ENCODE measurements around the gene NFKBIB. TPM values are rescaled to one million over a fixed set of nuclear protein-coding genes. Genes with fewer than 3 reads are reported as not detected.
"Not testable (repeated sequence)": the region's sequence is repeated elsewhere in the genome, so short reads cannot be mapped to it uniquely, and the experiment has no call there.

Gene NFKBIB, protein sequence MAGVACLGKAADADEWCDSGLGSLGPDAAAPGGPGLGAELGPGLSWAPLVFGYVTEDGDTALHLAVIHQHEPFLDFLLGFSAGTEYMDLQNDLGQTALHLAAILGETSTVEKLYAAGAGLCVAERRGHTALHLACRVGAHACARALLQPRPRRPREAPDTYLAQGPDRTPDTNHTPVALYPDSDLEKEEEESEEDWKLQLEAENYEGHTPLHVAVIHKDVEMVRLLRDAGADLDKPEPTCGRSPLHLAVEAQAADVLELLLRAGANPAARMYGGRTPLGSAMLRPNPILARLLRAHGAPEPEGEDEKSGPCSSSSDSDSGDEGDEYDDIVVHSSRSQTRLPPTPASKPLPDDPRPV
- total RNA-seq = 81.8 and 82.7 TPM in 2 replicates

DNA sequence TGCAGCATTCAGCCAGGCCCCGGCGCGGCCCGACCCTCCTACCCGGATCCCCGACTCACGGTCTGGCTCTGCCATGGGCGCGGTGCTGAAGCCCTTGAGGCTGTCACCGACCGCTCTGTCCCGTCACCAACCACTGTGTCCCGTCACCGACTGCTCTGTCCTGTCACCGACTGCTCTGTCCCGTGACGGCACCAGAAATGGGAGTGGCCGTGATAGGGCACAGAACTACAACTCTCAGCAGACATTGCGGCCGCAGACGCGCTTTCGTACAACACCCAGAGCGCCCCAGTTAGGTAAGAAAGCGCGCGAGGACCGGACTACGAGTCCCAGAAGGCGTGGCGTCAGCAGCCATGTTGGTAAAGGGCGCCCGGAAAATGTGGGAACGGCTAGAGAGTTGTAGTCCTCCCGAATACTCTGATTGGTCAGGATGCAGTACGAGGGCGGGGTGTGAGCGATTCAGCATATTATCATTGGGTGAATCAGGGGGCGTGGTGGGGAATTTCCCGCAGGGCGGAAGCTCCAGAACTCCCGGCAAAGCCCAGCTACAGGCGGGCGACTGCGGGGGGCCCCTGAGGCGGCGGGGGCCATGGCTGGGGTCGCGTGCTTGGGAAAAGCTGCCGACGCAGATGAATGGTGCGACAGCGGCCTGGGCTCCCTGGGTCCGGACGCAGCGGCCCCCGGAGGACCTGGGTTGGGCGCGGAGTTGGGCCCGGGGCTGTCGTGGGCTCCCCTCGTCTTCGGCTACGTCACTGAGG, at the start of gene NFKBIB, which contains the start of gene SIRT2:
NFKBIB (plus strand) TSS at position 523 of the 755 bp plus-strand sequence; CDS start at position 587, 64 bp downstream.
SIRT2 (minus strand) TSS at position 172 of the 755 bp plus-strand sequence; CDS start at position 75, 97 bp downstream.
- no peaks in the 10 kb centered on the region for H3K27me3 Mint-ChIP-seq (ENCODE audit: low read depth)
- H3K27ac Mint-ChIP-seq = peak within 1 kb of the TSS; percentile 85
- no peaks in the 10 kb centered on the region for H3K9me3 Mint-ChIP-seq
- H3K36me3 Mint-ChIP-seq (ENCODE audit: low read depth) = peaks cover 25% of the 10 kb centered on the region
- H3K4me1 Mint-ChIP-seq (ENCODE audit: low read depth) = peaks cover 15% of the 10 kb centered on the region
- H3K4me3 Mint-ChIP-seq (ENCODE audit: low read depth) = peak within 1 kb of the TSS; percentile 90
- intact Hi-C loops (cut with micrococcal nuclease) = loop anchor here (1.0 kb wide), 3 partner anchors 31 to 68 kb away; partner anchors contain the start of genes ECH1, MRPS12 and SARS2
- peak; percentile 100 for DNase-seq (ENCODE audit: low spot score)

DNA sequence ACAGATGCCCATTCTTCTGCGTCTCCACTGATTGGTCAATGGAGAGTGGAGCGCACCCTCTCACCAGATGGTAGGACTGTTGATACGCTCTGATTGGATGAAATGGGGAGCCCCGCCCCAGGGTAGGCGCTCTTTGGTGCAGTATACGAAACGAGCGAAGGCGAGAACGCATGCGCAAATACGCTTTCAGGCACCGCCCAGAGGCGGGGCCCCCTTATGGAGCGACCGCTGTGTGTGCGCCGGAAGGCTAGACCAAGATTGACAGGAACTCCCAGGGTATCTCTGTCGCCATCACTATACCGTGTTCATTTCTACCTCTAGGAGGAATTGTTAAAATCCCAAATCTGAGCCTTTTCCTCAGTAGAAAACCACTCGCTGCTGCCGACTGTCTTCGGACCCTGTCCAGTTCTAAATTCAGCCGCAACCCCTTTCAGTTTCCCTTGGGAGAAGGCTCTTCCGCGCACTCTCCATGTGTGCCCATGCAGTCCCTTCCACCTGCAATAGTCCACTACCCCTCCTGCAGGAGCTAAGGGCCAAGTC, 49.3 kb upstream of the NFKBIB start:
- peak; percentile 99 for DNase-seq (ENCODE audit: low spot score)
- peak overlapping the region; percentile 99 for H3K27ac Mint-ChIP-seq
- H3K27me3 Mint-ChIP-seq (ENCODE audit: low read depth) = no peaks in the 10 kb centered on the region
- no peaks in the 10 kb centered on the region for H3K9me3 Mint-ChIP-seq
- peak overlapping the region; percentile 87 for H3K4me3 Mint-ChIP-seq (ENCODE audit: low read depth)
- H3K4me1 Mint-ChIP-seq (ENCODE audit: low read depth) = peaks cover 30% of the 10 kb centered on the region
- H3K36me3 Mint-ChIP-seq (ENCODE audit: low read depth) = peaks cover 37% of the 10 kb centered on the region
- intact Hi-C loops (cut with micrococcal nuclease) = loop anchor here (1.0 to 10.0 kb wide), 6 partner anchors 19 to 554 kb away; partner anchors contain the start of genes ACTN4, ECH1, KCNK6 and MRPS12

DNA sequence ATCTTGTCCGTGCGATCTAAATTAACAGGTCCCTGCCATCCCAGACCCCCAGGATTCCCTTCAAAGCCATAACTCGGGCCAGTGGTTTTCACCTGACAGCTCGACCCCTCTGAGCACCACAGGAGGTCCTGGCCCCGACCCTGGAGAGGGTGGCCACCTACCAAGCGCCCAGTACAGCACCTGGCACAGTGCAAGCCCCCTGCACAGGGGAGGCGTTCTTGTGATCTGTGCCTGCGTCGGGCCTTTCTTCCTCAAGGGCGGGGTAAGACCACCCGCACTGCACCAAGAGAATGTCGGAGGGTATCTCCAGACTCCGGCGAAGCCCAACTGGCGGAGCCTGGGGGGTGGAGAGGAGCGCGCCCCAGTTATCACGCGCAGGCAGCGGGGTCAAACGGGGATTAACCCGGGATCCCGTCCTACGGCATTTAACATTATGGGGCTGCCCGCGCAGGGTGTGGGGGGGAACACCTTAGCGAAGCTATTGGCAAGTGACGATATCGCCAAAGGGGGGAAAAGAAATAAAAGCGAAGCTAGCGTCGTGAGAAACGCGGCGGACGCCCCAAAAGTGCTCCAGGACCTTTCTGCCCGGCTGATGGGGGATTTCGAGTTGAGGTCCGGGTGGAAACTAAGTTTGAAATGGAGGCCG, 48.7 kb upstream of the NFKBIB start:
- no peaks in the 10 kb centered on the region for H3K27me3 Mint-ChIP-seq (ENCODE audit: low read depth)
- intact Hi-C loops (cut with micrococcal nuclease) = loop anchor here (1.0 to 10.0 kb wide), 6 partner anchors 20 to 554 kb away; partner anchors contain the start of genes ACTN4, ECH1, KCNK6 and MRPS12
- H3K27ac Mint-ChIP-seq = peak overlapping the region; percentile 99
- peaks cover 24% of the 10 kb centered on the region for H3K4me1 Mint-ChIP-seq (ENCODE audit: low read depth)
- peaks cover 31% of the 10 kb centered on the region for H3K36me3 Mint-ChIP-seq (ENCODE audit: low read depth)
- DNase-seq (ENCODE audit: low spot score) = no peak
- no peaks in the 10 kb centered on the region for H3K9me3 Mint-ChIP-seq
- H3K4me3 Mint-ChIP-seq (ENCODE audit: low read depth) = peak overlapping the region; percentile 87

DNA sequence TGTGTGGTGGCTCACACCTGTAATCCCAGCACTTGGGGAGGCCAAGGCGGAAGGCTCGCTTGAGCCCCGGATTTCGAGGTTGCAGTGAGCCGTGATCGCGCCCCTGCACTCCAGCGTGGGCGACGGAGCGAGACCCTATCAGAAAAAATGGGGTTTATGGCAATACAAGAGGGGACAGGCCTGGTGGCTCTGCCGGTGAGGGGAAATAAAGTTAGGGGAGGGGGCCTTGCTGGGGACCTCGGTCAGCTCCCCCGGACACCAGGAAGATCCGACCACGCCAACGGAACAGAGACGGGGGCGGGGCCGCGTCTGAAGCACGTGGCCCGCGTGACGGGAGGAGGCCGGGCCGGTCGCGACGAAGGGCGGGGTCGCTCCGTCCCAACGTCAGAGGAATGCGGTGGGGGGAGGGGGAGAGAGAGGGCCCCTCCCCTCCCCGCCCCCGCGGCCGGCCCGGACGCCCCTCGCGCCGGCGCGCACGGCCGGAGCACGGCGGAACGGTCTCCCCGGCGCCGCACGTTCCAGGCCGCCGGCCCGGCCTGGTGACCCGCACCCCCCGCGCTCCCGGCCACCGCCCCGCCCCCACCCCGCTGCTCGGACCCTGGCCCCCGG, 48.0 kb upstream of the NFKBIB start:
- DNase-seq (ENCODE audit: low spot score) = peak; percentile 88
- Mint-ChIP-seq H3K36me3 (ENCODE audit: low read depth) (peaks cover 24% of the 10 kb centered on the region), H3K4me3 (ENCODE audit: low read depth) (peak overlapping the region; percentile 87), H3K4me1 (ENCODE audit: low read depth) (peaks cover 29% of the 10 kb centered on the region), H3K27me3 (ENCODE audit: low read depth) (no peaks in the 10 kb centered on the region), H3K27ac (peak overlapping the region; percentile 99), H3K9me3 (no peaks in the 10 kb centered on the region)
- intact Hi-C loops (cut with micrococcal nuclease) = loop anchor here (2.0 to 10.0 kb wide), 4 partner anchors 17 to 553 kb away; partner anchors contain the start of genes ACTN4, KCNK6, YIF1B and ZFP36

DNA sequence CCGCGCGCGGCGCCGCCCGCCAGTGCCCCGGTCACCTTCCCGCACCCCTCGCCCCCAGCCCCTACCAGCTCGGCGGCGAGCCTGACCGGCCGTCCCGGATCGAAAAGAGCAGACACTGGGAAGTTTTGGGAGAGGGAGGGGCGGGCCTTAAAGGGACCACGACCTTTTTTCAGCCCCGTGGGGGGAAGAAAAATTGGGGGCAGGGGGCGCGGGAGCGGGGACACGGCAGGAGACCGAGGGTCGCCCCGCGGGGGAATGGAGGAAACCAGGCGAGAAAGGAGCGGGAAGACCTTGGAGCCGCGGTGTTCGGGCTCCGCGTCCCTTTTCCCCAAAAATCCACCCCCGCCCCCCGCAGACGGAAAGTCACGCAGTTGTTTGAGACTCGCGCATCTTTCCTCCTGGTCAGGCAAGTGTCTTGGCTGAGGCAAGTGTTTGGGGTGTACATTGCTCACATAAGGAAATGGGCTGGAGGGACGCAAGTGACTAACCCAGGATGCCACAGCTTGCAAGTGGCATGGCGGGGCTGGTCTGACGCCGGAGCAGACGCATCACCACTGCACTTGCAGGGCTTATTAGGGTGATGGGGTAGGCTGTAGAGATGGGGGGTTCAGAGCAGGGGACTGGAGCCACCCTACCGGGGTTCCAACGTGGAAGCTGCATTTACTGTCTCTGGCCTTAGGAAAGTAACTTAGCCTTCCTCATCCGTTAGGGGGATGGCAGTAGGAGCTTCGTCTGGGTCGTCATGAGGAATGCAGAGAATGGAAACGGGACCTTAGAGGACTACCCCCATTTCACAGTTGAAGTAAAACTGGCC, 47.3 kb upstream of the NFKBIB start:
- H3K4me1 Mint-ChIP-seq (ENCODE audit: low read depth) = peaks cover 26% of the 10 kb centered on the region
- no peaks in the 10 kb centered on the region for H3K27me3 Mint-ChIP-seq (ENCODE audit: low read depth)
- H3K36me3 Mint-ChIP-seq (ENCODE audit: low read depth) = peaks cover 17% of the 10 kb centered on the region
- DNase-seq (ENCODE audit: low spot score) = peak; percentile 45
- H3K9me3 Mint-ChIP-seq = no peaks in the 10 kb centered on the region
- H3K27ac Mint-ChIP-seq = peak overlapping the region; percentile 90
- H3K4me3 Mint-ChIP-seq (ENCODE audit: low read depth) = peak overlapping the region; percentile 87
- intact Hi-C loops (cut with micrococcal nuclease) = loop anchor here (2.0 to 10.0 kb wide), 3 partner anchors 16 to 552 kb away; partner anchors contain the start of genes KCNK6, YIF1B and ZFP36

DNA sequence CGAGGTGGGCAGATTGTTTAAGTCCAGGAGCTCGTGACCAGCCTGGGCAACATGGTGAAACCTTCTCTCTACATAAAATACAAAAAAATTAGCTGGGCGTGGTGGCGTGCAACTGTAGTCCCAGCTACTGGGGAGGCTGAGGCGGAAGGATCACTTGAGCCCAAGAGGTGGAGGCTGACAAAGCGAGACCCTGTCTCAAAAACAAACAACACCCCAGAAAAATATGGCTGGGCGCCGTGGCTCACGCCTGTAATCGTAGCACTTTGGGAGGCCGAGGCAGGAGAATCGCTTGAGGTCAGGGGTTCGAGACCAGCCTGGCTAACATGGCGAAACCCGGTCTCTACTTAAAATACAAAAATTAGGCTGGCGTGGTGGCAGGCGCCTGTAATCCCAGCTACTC, 46.6 kb upstream of the NFKBIB start:
- intact Hi-C loops (cut with micrococcal nuclease) = loop anchor here (2.0 to 10.0 kb wide), 3 partner anchors 16 to 552 kb away; partner anchors contain the start of genes KCNK6, YIF1B and ZFP36
- Mint-ChIP-seq H3K9me3 (no peaks in the 10 kb centered on the region), H3K27me3 (ENCODE audit: low read depth) (no peaks in the 10 kb centered on the region), H3K4me1 (ENCODE audit: low read depth) (peaks cover 25% of the 10 kb centered on the region), H3K36me3 (ENCODE audit: low read depth) (peaks cover 10% of the 10 kb centered on the region), H3K4me3 (ENCODE audit: low read depth) (peak overlapping the region; percentile 87), H3K27ac (peak overlapping the region; percentile 90)
- no peak for DNase-seq (ENCODE audit: low spot score)

DNA sequence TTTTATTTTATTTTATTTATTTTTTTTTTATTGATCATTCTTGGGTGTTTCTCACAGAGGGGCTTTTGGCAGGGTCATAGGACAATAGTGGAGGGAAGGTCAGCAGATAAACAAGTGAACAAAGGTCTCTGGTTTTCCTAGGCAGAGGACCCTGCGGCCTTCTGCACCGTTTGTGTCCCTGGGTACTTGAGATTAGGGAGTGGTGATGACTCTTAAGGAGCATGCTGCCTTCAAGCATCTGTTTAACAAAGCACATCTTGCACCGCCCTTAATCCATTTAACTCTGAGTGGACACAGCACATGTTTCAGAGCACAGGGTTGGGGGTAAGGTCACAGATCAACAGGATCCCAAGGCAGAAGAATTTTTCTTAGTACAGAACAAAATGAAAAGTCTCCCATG, 44.8 kb upstream of the NFKBIB start:
- not testable (repeated sequence) for DNase-seq (ENCODE audit: low spot score); H3K9me3 Mint-ChIP-seq; H3K4me3 Mint-ChIP-seq (ENCODE audit: low read depth); H3K36me3 Mint-ChIP-seq (ENCODE audit: low read depth); H3K27me3 Mint-ChIP-seq (ENCODE audit: low read depth)
- H3K4me1 Mint-ChIP-seq (ENCODE audit: low read depth) = peaks cover 17% of the 10 kb centered on the region
- peak overlapping the region; percentile 60 for H3K27ac Mint-ChIP-seq
- intact Hi-C loops (cut with micrococcal nuclease) = loop anchor here (5.0 to 10.0 kb wide), 2 partner anchors 538 to 550 kb away; partner anchors contain the start of genes KCNK6, YIF1B and ZFP36

DNA sequence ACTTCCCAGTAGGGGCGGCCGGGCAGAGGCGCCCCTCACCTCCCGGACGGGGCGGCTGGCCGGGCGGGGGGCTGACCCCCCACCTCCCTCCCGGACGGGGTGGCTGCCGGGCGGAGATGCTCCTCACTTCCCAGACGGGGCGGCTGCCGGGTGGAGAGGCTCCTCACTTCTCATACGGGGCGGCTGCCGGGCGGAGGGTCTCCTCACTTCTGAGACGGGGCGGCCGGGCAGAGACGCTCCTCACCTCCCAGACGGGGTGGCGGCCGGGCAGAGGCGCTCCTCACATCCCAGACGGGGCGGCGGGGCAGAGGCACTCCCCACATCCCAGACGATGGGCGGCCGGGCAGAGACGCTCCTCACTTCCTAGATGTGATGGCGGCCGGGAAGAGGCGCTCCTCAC, 44.0 kb upstream of the NFKBIB start:
- not testable (repeated sequence) for H3K27me3 Mint-ChIP-seq (ENCODE audit: low read depth); H3K36me3 Mint-ChIP-seq (ENCODE audit: low read depth); DNase-seq (ENCODE audit: low spot score); H3K27ac Mint-ChIP-seq; H3K9me3 Mint-ChIP-seq; H3K4me3 Mint-ChIP-seq (ENCODE audit: low read depth)
- peaks cover 18% of the 10 kb centered on the region for H3K4me1 Mint-ChIP-seq (ENCODE audit: low read depth)
- intact Hi-C loops (cut with micrococcal nuclease) = loop anchor here (10.0 kb wide), 1 partner anchor 549 kb away; the partner anchor contains the start of gene ZFP36

DNA sequence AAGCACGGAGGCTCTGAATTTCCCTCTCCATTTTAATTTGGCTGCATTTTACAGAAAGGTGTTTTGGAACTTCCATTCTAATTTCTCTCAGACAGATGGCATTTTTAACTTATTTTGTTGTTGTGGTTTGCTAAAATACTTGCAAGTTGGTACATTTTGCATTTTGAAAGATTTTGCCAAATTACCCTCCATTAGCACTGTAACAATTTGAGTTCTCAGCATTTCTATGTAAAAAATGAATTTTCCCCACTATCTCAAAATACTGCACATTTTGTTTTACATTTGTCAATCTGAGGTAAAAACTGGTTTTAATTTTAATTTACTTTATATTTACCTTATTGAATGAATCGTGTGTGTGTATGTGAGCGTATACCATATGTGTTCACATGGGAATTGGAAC, 43.0 kb upstream of the NFKBIB start:
- no peak overlapping the region for H3K4me3 Mint-ChIP-seq (ENCODE audit: low read depth)
- intact Hi-C loops (cut with micrococcal nuclease) = loop anchor here (10.0 kb wide), 1 partner anchor 548 kb away; the partner anchor contains the start of gene ZFP36
- no peaks in the 10 kb centered on the region for H3K9me3 Mint-ChIP-seq
- peak overlapping the region; percentile 44 for H3K27ac Mint-ChIP-seq
- no peaks in the 10 kb centered on the region for H3K27me3 Mint-ChIP-seq (ENCODE audit: low read depth)
- no peak for DNase-seq (ENCODE audit: low spot score)
- H3K4me1 Mint-ChIP-seq (ENCODE audit: low read depth) = peaks cover 17% of the 10 kb centered on the region
- no peaks in the 10 kb centered on the region for H3K36me3 Mint-ChIP-seq (ENCODE audit: low read depth)

DNA sequence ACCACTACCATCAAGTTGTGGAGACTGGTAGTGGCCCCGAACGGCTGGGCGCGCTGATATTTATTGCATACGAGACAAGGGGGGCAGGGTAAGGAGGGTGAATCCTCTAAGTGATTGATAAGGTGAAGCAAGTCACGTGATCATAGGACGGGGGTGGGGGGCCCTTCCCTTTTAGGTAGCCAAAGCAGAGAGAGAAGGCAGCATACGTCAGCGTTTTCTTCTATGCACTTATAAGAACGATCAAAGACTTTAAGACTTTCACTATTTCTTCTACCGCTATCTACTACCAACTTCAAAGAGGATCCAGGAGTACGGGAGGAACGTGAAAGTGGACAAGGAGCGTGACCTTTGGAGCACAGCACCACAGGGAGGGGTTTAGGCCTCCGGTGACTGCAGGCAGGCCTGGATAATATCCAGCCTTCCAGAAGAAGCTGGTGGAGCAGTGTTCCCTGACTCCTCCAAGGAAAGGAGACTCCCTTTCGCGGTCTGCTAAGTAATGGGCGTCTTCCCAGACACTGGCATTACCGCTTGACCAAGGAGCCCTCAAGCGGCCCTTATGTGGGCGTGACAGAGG, 40.1 kb upstream of the NFKBIB start:
- not testable (repeated sequence) for H3K36me3 Mint-ChIP-seq (ENCODE audit: low read depth); DNase-seq (ENCODE audit: low spot score); H3K9me3 Mint-ChIP-seq; H3K27ac Mint-ChIP-seq; H3K4me3 Mint-ChIP-seq (ENCODE audit: low read depth); H3K27me3 Mint-ChIP-seq (ENCODE audit: low read depth)
- intact Hi-C loops (cut with micrococcal nuclease) = loop anchor here (10.0 kb wide), 1 partner anchor 545 kb away; the partner anchor contains the start of gene ZFP36
- H3K4me1 Mint-ChIP-seq (ENCODE audit: low read depth) = peaks cover 23% of the 10 kb centered on the region

DNA sequence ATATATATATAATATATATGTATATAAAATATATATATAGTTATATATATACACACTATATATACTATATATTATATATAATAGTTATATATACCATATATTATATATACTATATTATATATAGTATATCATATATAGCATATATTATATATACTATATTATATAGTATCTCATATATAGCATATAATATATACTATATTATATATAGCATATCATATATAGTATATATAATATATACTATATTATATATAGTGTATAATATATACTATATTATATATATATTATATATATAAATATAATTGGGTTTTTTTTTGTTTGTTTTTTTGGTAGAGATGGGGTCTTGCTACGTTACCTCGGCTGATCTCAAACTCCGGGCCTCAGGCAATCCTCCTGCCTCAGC, 38.4 kb upstream of the NFKBIB start:
- no peaks in the 10 kb centered on the region for H3K9me3 Mint-ChIP-seq
- no peak for DNase-seq (ENCODE audit: low spot score)
- H3K36me3 Mint-ChIP-seq (ENCODE audit: low read depth) = peaks cover 12% of the 10 kb centered on the region
- intact Hi-C loops (cut with micrococcal nuclease) = no loop called here
- H3K27me3 Mint-ChIP-seq (ENCODE audit: low read depth) = no peaks in the 10 kb centered on the region
- peaks cover 31% of the 10 kb centered on the region for H3K4me1 Mint-ChIP-seq (ENCODE audit: low read depth)
- H3K4me3 Mint-ChIP-seq (ENCODE audit: low read depth) = no peak overlapping the region
- no peak overlapping the region for H3K27ac Mint-ChIP-seq
